SK-N-SH treated with all-trans-retinoic acid at 6 μM for 48 hours (cell line): ENCODE measurements around the gene AATF.

ENCODE experiments used
- ATAC-seq: fragments of 200-7000 bp; cut with Tn5 transposase; 3 replicates; pipeline ENCODE4 v1.9.1; 2020; ENCODE audit warnings: mild to moderate bottlenecking, moderate library complexity
- ARNTL ChIP-seq: fragments of 450-650 bp; formaldehyde crosslinking; IDR thresholded peaks from 2 replicates; pipeline ENCODE4 v1.5.0; 2020; ENCODE audit warnings: low read depth, mild to moderate bottlenecking, moderate library complexity, borderline replicate concordance
- BACH2 ChIP-seq: fragments of 250-450 bp; sonication (Bioruptor Pico); IDR thresholded peaks from 2 replicates; pipeline ENCODE4 v1.9.0; 2021; ENCODE audit warnings: mild to moderate bottlenecking, borderline replicate concordance
- CSDC2 ChIP-seq: fragments of 250-450 bp; sonication (Bioruptor Pico); IDR thresholded peaks from 2 replicates; pipeline ENCODE4 v1.5.0; 2020; ENCODE audit warnings: mild to moderate bottlenecking, moderate library complexity
- ESRRG ChIP-seq: fragments of 250-450 bp; sonication (Bioruptor Pico); IDR thresholded peaks from 2 replicates; pipeline ENCODE4 v1.6.1; 2021; ENCODE audit warnings: mild to moderate bottlenecking
- GLIS3 ChIP-seq: fragments of 250-450 bp; sonication (Bioruptor Pico); IDR thresholded peaks from 2 replicates; pipeline ENCODE4 v1.5.0; 2020; ENCODE audit warnings: mild to moderate bottlenecking, moderate library complexity
- ISL1 ChIP-seq: fragments of 250-450 bp; sonication (Bioruptor Pico); IDR thresholded peaks from 2 replicates; pipeline ENCODE4 v2.1.2; 2022; ENCODE audit warnings: mild to moderate bottlenecking, moderate library complexity
- OSR1 ChIP-seq: fragments of 250-450 bp; sonication (Bioruptor Pico); IDR thresholded peaks from 2 replicates; pipeline ENCODE4 v1.8.0; 2022; ENCODE audit warnings: moderate library complexity, mild to moderate bottlenecking, inconsistent platforms
- PPARA ChIP-seq: fragments of 250-450 bp; sonication (Bioruptor Pico); IDR thresholded peaks from 2 replicates; pipeline ENCODE4 v1.5.0; 2020; ENCODE audit warnings: mild to moderate bottlenecking, borderline replicate concordance
- RARB ChIP-seq: fragments of 250-450 bp; sonication (Bioruptor Pico); IDR thresholded peaks from 2 replicates; pipeline ENCODE4 v1.8.0; 2021; ENCODE audit warnings: mild to moderate bottlenecking, moderate library complexity
- SNAI2 ChIP-seq: fragments of 250-450 bp; sonication (Bioruptor Pico); IDR thresholded peaks from 2 replicates; pipeline ENCODE4 v1.5.0; 2020; ENCODE audit warnings: mild to moderate bottlenecking, moderate library complexity
- TCF4 ChIP-seq: fragments of 250-450 bp; sonication (Bioruptor Pico); IDR thresholded peaks from 2 replicates; pipeline ENCODE4 v1.8.0; 2021; ENCODE audit warnings: mild to moderate bottlenecking, moderate library complexity, borderline replicate concordance
- ZC3H10 ChIP-seq: fragments of 250-450 bp; sonication (Bioruptor Pico); IDR thresholded peaks from 2 replicates; pipeline ENCODE4 v1.5.1; 2021; ENCODE audit warnings: mild to moderate bottlenecking, moderate library complexity
- ZFP3 ChIP-seq: fragments of 250-450 bp; sonication (Bioruptor Pico); IDR thresholded peaks from 2 replicates; pipeline ENCODE4 v1.5.0; 2020; ENCODE audit warnings: mild to moderate bottlenecking, moderate library complexity
- ZNF565 ChIP-seq: fragments of 450-650 bp; formaldehyde crosslinking; conservative IDR thresholded peaks from 2 replicates; pipeline ENCODE4 v1.5.0; 2020; ENCODE audit warnings: low read depth, mild to moderate bottlenecking, moderate library complexity
- ZNF70 ChIP-seq: fragments of 450-650 bp; formaldehyde crosslinking; IDR thresholded peaks from 2 replicates; pipeline ENCODE4 v1.5.0; 2020; ENCODE audit warnings: mild to moderate bottlenecking, moderate library complexity
- ZNF8 ChIP-seq: fragments of 450-650 bp; formaldehyde crosslinking; IDR thresholded peaks from 2 replicates; pipeline ENCODE4 v1.5.0; 2020; ENCODE audit warnings: mild to moderate bottlenecking, moderate library complexity
- TF ChIP-seq, protein P1 (sequence below): fragments of 250-450 bp; sonication (Bioruptor Pico); IDR thresholded peaks from 2 replicates; pipeline ENCODE4 v1.5.0; 2020; ENCODE audit warnings: mild to moderate bottlenecking, moderate library complexity
- TF ChIP-seq, protein P2 (sequence below): fragments of 250-450 bp; sonication (Bioruptor Pico); IDR thresholded peaks from 2 replicates; pipeline ENCODE4 v1.5.1; 2021; ENCODE audit warnings: mild to moderate bottlenecking, moderate library complexity
- TF ChIP-seq, protein P3 (sequence below): fragments of 250-450 bp; sonication (Bioruptor Pico); IDR thresholded peaks from 2 replicates; pipeline ENCODE4 v1.8.0; 2020; ENCODE audit warnings: mild to moderate bottlenecking, moderate library complexity, borderline replicate concordance
- TF ChIP-seq, protein P4 (sequence below): fragments of 250-450 bp; sonication (Bioruptor Pico); IDR thresholded peaks from 2 replicates; pipeline ENCODE4 v1.5.1; 2020; ENCODE audit warnings: low read depth, mild to moderate bottlenecking, moderate library complexity

The AATF gene

DNA sequence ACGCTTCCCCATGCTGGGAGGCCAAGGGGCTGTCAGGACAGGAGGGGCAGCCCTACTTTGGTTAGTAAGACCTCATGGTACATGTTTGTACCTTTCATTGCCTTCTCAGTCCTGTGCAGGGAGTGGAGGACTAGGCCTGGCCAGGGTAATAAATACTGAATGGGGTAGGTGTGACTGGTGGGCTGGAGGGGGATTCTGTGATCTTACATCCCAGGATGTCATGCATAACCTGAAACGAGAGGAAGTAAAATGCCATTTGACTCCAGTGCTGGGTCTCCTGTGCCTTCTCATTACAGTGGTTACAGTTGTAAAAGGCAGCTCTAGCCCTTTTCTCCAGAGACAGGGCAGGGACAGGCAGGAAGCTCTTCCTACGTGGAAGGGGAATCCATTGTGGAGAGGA lies 138.2 kb downstream of the AATF start (continued):
- TF ChIP-seq, protein P1, sequence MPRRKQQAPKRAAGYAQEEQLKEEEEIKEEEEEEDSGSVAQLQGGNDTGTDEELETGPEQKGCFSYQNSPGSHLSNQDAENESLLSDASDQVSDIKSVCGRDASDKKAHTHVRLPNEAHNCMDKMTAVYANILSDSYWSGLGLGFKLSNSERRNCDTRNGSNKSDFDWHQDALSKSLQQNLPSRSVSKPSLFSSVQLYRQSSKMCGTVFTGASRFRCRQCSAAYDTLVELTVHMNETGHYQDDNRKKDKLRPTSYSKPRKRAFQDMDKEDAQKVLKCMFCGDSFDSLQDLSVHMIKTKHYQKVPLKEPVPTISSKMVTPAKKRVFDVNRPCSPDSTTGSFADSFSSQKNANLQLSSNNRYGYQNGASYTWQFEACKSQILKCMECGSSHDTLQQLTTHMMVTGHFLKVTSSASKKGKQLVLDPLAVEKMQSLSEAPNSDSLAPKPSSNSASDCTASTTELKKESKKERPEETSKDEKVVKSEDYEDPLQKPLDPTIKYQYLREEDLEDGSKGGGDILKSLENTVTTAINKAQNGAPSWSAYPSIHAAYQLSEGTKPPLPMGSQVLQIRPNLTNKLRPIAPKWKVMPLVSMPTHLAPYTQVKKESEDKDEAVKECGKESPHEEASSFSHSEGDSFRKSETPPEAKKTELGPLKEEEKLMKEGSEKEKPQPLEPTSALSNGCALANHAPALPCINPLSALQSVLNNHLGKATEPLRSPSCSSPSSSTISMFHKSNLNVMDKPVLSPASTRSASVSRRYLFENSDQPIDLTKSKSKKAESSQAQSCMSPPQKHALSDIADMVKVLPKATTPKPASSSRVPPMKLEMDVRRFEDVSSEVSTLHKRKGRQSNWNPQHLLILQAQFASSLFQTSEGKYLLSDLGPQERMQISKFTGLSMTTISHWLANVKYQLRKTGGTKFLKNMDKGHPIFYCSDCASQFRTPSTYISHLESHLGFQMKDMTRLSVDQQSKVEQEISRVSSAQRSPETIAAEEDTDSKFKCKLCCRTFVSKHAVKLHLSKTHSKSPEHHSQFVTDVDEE (CRISPR knock-in tag) = no peak
- no peak for TF ChIP-seq BACH2 (CRISPR knock-in tag)
- no peak for TF ChIP-seq ISL1
- no peak for TF ChIP-seq ARNTL (CRISPR knock-in tag)
- TF ChIP-seq CSDC2 (CRISPR knock-in tag) = no peak
- TF ChIP-seq ZC3H10 (CRISPR knock-in tag) = no peak
- no peak for TF ChIP-seq OSR1 (CRISPR knock-in tag)
- TF ChIP-seq PPARA = no peak
- no peak for TF ChIP-seq RARB (CRISPR knock-in tag)

DNA sequence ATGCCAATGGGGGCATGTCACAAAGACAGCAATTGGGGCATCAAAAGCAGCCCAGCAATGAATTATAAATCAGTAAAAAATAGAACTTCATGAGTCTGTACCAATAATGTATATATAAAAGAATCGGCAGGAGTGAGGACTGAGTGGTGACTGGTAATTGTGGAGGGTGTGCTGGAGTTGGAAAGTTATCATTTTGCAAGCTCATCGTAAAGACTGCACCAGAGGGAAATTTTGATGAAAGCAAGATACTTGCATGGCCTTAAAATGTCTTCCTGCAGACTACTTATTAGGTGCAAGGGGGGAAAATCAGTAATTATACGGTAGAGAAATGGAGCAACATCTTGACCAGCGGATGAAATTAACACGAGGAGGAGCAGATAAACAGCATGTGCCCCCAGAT lies 138.9 kb downstream of the AATF start:
- no peak for ATAC-seq
- TF ChIP-seq CSDC2 (CRISPR knock-in tag) = no peak
- TF ChIP-seq, protein P2, sequence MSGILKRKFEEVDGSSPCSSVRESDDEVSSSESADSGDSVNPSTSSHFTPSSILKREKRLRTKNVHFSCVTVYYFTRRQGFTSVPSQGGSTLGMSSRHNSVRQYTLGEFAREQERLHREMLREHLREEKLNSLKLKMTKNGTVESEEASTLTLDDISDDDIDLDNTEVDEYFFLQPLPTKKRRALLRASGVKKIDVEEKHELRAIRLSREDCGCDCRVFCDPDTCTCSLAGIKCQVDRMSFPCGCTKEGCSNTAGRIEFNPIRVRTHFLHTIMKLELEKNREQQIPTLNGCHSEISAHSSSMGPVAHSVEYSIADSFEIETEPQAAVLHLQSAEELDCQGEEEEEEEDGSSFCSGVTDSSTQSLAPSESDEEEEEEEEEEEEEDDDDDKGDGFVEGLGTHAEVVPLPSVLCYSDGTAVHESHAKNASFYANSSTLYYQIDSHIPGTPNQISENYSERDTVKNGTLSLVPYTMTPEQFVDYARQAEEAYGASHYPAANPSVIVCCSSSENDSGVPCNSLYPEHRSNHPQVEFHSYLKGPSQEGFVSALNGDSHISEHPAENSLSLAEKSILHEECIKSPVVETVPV (CRISPR knock-in tag) = no peak
- TF ChIP-seq RARB (CRISPR knock-in tag) = no peak
- TF ChIP-seq ZC3H10 (CRISPR knock-in tag) = no peak
- TF ChIP-seq, protein P3, sequence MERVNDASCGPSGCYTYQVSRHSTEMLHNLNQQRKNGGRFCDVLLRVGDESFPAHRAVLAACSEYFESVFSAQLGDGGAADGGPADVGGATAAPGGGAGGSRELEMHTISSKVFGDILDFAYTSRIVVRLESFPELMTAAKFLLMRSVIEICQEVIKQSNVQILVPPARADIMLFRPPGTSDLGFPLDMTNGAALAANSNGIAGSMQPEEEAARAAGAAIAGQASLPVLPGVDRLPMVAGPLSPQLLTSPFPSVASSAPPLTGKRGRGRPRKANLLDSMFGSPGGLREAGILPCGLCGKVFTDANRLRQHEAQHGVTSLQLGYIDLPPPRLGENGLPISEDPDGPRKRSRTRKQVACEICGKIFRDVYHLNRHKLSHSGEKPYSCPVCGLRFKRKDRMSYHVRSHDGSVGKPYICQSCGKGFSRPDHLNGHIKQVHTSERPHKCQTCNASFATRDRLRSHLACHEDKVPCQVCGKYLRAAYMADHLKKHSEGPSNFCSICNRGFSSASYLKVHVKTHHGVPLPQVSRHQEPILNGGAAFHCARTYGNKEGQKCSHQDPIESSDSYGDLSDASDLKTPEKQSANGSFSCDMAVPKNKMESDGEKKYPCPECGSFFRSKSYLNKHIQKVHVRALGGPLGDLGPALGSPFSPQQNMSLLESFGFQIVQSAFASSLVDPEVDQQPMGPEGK = no peak
- TF ChIP-seq ZNF8 (CRISPR knock-in tag) = no peak
- no peak for TF ChIP-seq ZNF565 (CRISPR knock-in tag)
- no peak for TF ChIP-seq SNAI2 (CRISPR knock-in tag)
- TF ChIP-seq TCF4 (CRISPR knock-in tag) = no peak
- no peak for TF ChIP-seq ISL1
- TF ChIP-seq ESRRG (CRISPR knock-in tag) = no peak

DNA sequence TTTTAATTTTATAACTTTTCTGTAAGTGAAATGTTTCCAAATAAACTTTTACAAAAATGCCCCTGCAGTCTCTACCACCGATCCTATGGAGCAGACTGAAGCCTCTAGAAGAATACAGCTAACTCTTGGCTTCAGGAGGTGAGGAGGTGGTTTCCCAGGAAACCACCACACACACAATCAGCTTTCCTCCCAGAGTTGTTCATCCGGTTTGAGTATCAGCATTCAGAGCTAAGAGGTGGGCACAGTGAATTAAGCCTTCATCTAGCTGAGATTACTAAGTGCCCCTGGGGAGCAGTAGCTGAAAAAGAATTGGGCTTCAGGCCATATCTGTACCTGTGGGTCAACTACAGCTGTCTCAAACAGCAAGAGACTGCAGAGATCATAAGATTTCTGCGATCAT lies 139.7 kb downstream of the AATF start:
- TF ChIP-seq ZNF8 (CRISPR knock-in tag) (no peak), OSR1 (CRISPR knock-in tag) (no peak), ZFP3 (CRISPR knock-in tag) (no peak), SNAI2 (CRISPR knock-in tag) (no peak), ARNTL (CRISPR knock-in tag) (no peak), RARB (CRISPR knock-in tag) (no peak), ESRRG (CRISPR knock-in tag) (no peak), ZNF70 (CRISPR knock-in tag) (no peak), ZNF565 (CRISPR knock-in tag) (no peak), GLIS3 (no peak), PPARA (no peak), BACH2 (CRISPR knock-in tag) (no peak), ISL1 (no peak)
- TF ChIP-seq, protein P2 (CRISPR knock-in tag) = no peak
- TF ChIP-seq, protein P4, sequence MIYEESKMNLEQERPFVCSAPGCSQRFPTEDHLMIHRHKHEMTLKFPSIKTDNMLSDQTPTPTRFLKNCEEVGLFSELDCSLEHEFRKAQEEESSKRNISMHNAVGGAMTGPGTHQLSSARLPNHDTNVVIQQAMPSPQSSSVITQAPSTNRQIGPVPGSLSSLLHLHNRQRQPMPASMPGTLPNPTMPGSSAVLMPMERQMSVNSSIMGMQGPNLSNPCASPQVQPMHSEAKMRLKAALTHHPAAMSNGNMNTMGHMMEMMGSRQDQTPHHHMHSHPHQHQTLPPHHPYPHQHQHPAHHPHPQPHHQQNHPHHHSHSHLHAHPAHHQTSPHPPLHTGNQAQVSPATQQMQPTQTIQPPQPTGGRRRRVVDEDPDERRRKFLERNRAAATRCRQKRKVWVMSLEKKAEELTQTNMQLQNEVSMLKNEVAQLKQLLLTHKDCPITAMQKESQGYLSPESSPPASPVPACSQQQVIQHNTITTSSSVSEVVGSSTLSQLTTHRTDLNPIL = no peak
- TF ChIP-seq, protein P3 = no peak
- no peak for ATAC-seq
